ENCODE data around the gene PMM1.

PMM1 gene

GRCh38 chr22:41530890-41531714 is 58.5 kb downstream of the PMM1 start:
- Histone ChIP-seq H3K79me1 (replicated peaks; ENCODE audit: low read length, poor library complexity, severe bottlenecking) (peaks cover 38% of the 10 kb centered on the region), H3K9ac (ENCODE audit: low read length) (peak overlapping the region; percentile 12), H3K14ac (ENCODE audit: low read length in 2 of 2) (no peak overlapping the region), H2BK5ac (ENCODE audit: low read depth, low read length, poor library complexity, severe bottlenecking) (no peak overlapping the region), H3K18ac (ENCODE audit: low read depth in 1 of 2, low read length in 2 of 2) (no peak overlapping the region), H2AFZ (ENCODE audit: low read depth, low read length) (no peak overlapping the region), H3K4ac (ENCODE audit: low read depth in 1 of 2, low read length in 2 of 2) (no peak overlapping the region), H4K8ac (ENCODE audit: low read length) (no peak overlapping the region), H4K91ac (ENCODE audit: low read length) (no peak overlapping the region), H2BK15ac (ENCODE audit: low read depth, poor library complexity, severe bottlenecking) (no peak overlapping the region), H2AK5ac (ENCODE audit: low read length, severe bottlenecking) (no peak overlapping the region), H3K4me2 (ENCODE audit: low read length, poor library complexity, severe bottlenecking) (no peak overlapping the region), H3K27ac (ENCODE audit: low read length, poor library complexity, severe bottlenecking) (no peak overlapping the region), H3K27me3 (ENCODE audit: control insufficient read depth in 1 of 2, insufficient read depth in 1 of 2, low read length in 2 of 2) (no peaks in the 10 kb centered on the region), H3K9me3 (ENCODE audit: control insufficient read depth, low read length) (no peaks in the 10 kb centered on the region), H3K4me3 (ENCODE audit: insufficient read depth in 1 of 2, low read depth in 1 of 2, low read length in 2 of 2) (no peak overlapping the region), H3K4me1 (ENCODE audit: control insufficient read depth, insufficient read depth, low read depth, low read length) (peaks cover 14% of the 10 kb centered on the region), H3K36me3 (ENCODE audit: control insufficient read depth in 1 of 2, insufficient read depth in 2 of 2, low read depth in 1 of 2, low read length in 2 of 2) (peaks cover 79 to 81% of the 10 kb centered on the region in 2 experiments), H2BK120ac (ENCODE audit: low read depth, low read length) (no peak overlapping the region), H2BK12ac (ENCODE audit: low read length in 2 of 2) (no peak overlapping the region), H3K23ac (ENCODE audit: low read length in 2 of 2) (no peak overlapping the region)
- DNase-seq: no peak
- WGBS: 95% methylated on average over 18 of the region's 18 CpGs

GRCh38 chr22:41528938-41529561 is 60.6 kb downstream of the PMM1 start:
- H2BK120ac ChIP-seq (ENCODE audit: low read depth, low read length): no peak overlapping the region
- H3K23ac ChIP-seq (ENCODE audit: low read length in 2 of 2): peak overlapping the region in 1 of 2 experiments; percentile 53
- peaks cover 43% of the 10 kb centered on the region for H3K79me1 ChIP-seq (replicated peaks; ENCODE audit: low read length, poor library complexity, severe bottlenecking)
- H3K27ac ChIP-seq (ENCODE audit: low read length, poor library complexity, severe bottlenecking): no peak overlapping the region
- peak overlapping the region; percentile 3 for H4K8ac ChIP-seq (ENCODE audit: low read length)
- no peak overlapping the region for H2AFZ ChIP-seq (ENCODE audit: low read depth, low read length)
- no peak overlapping the region for H2AK5ac ChIP-seq (ENCODE audit: low read length, severe bottlenecking)
- WGBS: 96% methylated on average over 13 of the region's 13 CpGs
- H4K91ac ChIP-seq (ENCODE audit: low read length): no peak overlapping the region
- DNase-seq: no peak
- H3K9me3 ChIP-seq (ENCODE audit: control insufficient read depth, low read length): no peaks in the 10 kb centered on the region
- no peak overlapping the region for H3K18ac ChIP-seq (ENCODE audit: low read depth in 1 of 2, low read length in 2 of 2)
- no peak overlapping the region for H2BK12ac ChIP-seq (ENCODE audit: low read length in 2 of 2)
- no peak overlapping the region for H3K14ac ChIP-seq (ENCODE audit: low read length in 2 of 2)
- peaks cover 26% of the 10 kb centered on the region for H3K4me1 ChIP-seq (ENCODE audit: control insufficient read depth, insufficient read depth, low read depth, low read length)
- no peak overlapping the region for H3K4me3 ChIP-seq (ENCODE audit: insufficient read depth in 1 of 2, low read depth in 1 of 2, low read length in 2 of 2)
- no peak overlapping the region for H2BK15ac ChIP-seq (ENCODE audit: low read depth, poor library complexity, severe bottlenecking)
- H3K27me3 ChIP-seq (ENCODE audit: control insufficient read depth in 1 of 2, insufficient read depth in 1 of 2, low read length in 2 of 2): no peaks in the 10 kb centered on the region
- peaks cover 89 to 95% of the 10 kb centered on the region in 2 experiments for H3K36me3 ChIP-seq (ENCODE audit: control insufficient read depth in 1 of 2, insufficient read depth in 2 of 2, low read depth in 1 of 2, low read length in 2 of 2)
- H3K4me2 ChIP-seq (ENCODE audit: low read length, poor library complexity, severe bottlenecking): no peak overlapping the region
- no peak overlapping the region for H3K9ac ChIP-seq (ENCODE audit: low read length)
- no peak overlapping the region for H2BK5ac ChIP-seq (ENCODE audit: low read depth, low read length, poor library complexity, severe bottlenecking)
- no peak overlapping the region for H3K4ac ChIP-seq (ENCODE audit: low read depth in 1 of 2, low read length in 2 of 2)

GRCh38 chr22:41528132-41528766 is 61.4 kb downstream of the PMM1 start:
- no peak overlapping the region for H3K14ac ChIP-seq (ENCODE audit: low read length in 2 of 2)
- H3K9ac ChIP-seq (ENCODE audit: low read length): no peak overlapping the region
- H2AK5ac ChIP-seq (ENCODE audit: low read length, severe bottlenecking): no peak overlapping the region
- WGBS: 98% methylated on average over 15 of the region's 16 CpGs
- DNase-seq: no peak
- H2BK15ac ChIP-seq (ENCODE audit: low read depth, poor library complexity, severe bottlenecking): no peak overlapping the region
- peaks cover 95% of the 10 kb centered on the region in 2 experiments for H3K36me3 ChIP-seq (ENCODE audit: control insufficient read depth in 1 of 2, insufficient read depth in 2 of 2, low read depth in 1 of 2, low read length in 2 of 2)
- H3K27me3 ChIP-seq (ENCODE audit: control insufficient read depth in 1 of 2, insufficient read depth in 1 of 2, low read length in 2 of 2): no peaks in the 10 kb centered on the region
- no peak overlapping the region for H3K23ac ChIP-seq (ENCODE audit: low read length in 2 of 2)
- no peak overlapping the region for H4K91ac ChIP-seq (ENCODE audit: low read length)
- no peak overlapping the region for H3K4me2 ChIP-seq (ENCODE audit: low read length, poor library complexity, severe bottlenecking)
- peaks cover 29% of the 10 kb centered on the region for H3K4me1 ChIP-seq (ENCODE audit: control insufficient read depth, insufficient read depth, low read depth, low read length)
- H3K4ac ChIP-seq (ENCODE audit: low read depth in 1 of 2, low read length in 2 of 2): no peak overlapping the region
- H3K18ac ChIP-seq (ENCODE audit: low read depth in 1 of 2, low read length in 2 of 2): no peak overlapping the region
- H3K4me3 ChIP-seq (ENCODE audit: insufficient read depth in 1 of 2, low read depth in 1 of 2, low read length in 2 of 2): no peak overlapping the region
- no peak overlapping the region for H2AFZ ChIP-seq (ENCODE audit: low read depth, low read length)
- no peak overlapping the region for H4K8ac ChIP-seq (ENCODE audit: low read length)
- no peak overlapping the region for H2BK120ac ChIP-seq (ENCODE audit: low read depth, low read length)
- H3K9me3 ChIP-seq (ENCODE audit: control insufficient read depth, low read length): no peaks in the 10 kb centered on the region
- no peak overlapping the region for H3K27ac ChIP-seq (ENCODE audit: low read length, poor library complexity, severe bottlenecking)
- no peak overlapping the region for H2BK5ac ChIP-seq (ENCODE audit: low read depth, low read length, poor library complexity, severe bottlenecking)
- H2BK12ac ChIP-seq (ENCODE audit: low read length in 2 of 2): no peak overlapping the region
- H3K79me1 ChIP-seq (replicated peaks; ENCODE audit: low read length, poor library complexity, severe bottlenecking): peaks cover 38% of the 10 kb centered on the region
